AG04450 (cell line): ENCODE measurements around the gene VSX2. TPM values are rescaled to one million over a fixed set of nuclear protein-coding genes. Genes with fewer than 3 reads are reported as not detected.

ENCODE experiments used
- CTCF ChIA-PET: fragments of 300-600, 350-600 bp; formaldehyde crosslinking; extraction: SDS; loops from one replicate; lab custom pipeline; 2022; ENCODE audit warnings: antibody characterized with exemption, inconsistent platforms; lab: Charles Lee
- POLR2A ChIA-PET: fragments of 350-600 bp; formaldehyde crosslinking; extraction: SDS; loops from one replicate; lab custom pipeline; 2021; ENCODE audit warnings: antibody characterized with exemption, inconsistent platforms; lab: Yijun Ruan, JAX
- DNase-seq: peaks from one replicate; pipeline ENCODE4 v3.0.0-alpha.2; 2011; ENCODE audit warnings: low read depth, low spot score
- H3K27ac ChIP-seq: one replicate; pipeline ENCODE4 v1.5.1; 2012; ENCODE audit warnings: low read depth, low read length, control low read depth
- H3K27me3 ChIP-seq: one replicate; pipeline ENCODE4 v1.6.0; 2012; ENCODE audit warnings: low read length; ENCODE audit not compliant: control insufficient read depth, insufficient read depth
- H3K4me3 ChIP-seq: 2 replicates; pipeline ENCODE4 v1.5.1; 2011; ENCODE audit warnings: mild to moderate bottlenecking, low read depth, low read length, control low read depth
- H3K9me3 ChIP-seq: 2 replicates; pipeline ENCODE4 v1.5.1; 2012; ENCODE audit warnings: low read length; ENCODE audit not compliant: control insufficient read depth, insufficient read depth
- polyA plus RNA-seq: library from polyadenylated mRNA; depleted of rRNA; stranded (reverse); fragments of >200 nt; gene quantifications from 2 replicates; pipeline ENCODE4 v1.2.3, GENCODE V29; 2011
- TF ChIP-seq, protein P1 (sequence below): IDR thresholded peaks from 2 replicates; pipeline ENCODE4 v1.5.1; 2011; ENCODE audit warnings: low read depth, low read length, control low read depth, inconsistent platforms

The VSX2 gene
- polyA plus RNA-seq, 1 experiment: not detected

DNA sequence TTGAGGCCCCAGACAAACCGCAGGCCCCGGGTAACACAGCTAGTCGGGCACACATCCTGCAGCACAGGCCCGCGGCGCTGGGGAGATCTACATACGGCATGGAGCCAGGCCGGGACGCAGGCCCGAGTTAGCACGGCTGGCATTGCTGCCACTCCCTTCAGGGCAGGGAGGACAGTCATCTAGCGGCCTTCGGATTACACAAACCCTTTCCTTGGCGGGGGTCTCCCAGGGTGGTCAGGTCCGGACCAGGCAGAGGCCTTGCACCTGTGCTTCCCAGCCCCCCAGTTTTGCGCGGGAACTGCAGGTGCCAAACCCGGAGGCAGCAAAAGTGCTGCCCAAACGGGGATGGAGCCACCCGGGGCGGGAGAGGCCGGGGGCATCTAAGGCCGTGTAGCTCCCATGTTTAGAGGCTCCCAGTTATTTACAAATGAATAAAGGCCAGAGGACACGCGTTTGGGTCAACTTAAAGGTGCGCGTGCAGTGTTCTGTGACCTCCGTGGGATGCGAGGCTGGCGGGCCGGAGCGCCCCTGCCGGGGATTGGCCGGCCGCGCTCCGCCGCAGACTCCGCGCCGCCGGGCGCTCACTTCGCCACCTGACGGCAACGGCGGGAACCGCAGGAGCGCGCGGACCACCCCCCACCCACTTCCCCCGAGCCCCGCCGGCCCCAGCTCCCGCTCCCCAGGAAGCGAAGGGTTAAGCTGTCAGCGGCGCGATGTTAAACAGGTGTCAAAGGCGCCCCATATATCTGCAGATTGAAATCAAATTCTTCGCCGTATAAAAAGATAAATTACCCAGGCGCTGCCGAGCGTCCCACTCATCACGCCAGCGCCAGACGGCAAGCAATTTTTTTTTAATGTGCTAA lies 18.1 kb downstream of the VSX2 start:
- Histone ChIP-seq H3K9me3 (no peaks in the 10 kb centered on the region; the same call in 1 of the 2 replicates), H3K27ac (no peak overlapping the region), H3K4me3 (peak overlapping the region; percentile 57), H3K27me3 (peaks cover 55% of the 10 kb centered on the region)
- ChIA-PET POLR2A (no interaction called here), CTCF (interaction anchor here (0.5 to 3.7 kb wide), 47 partner anchors 7 to 1112 kb away, joined by 3 to 34 read pairs (median 4); no protein-coding TSS in a partner anchor)
- TF ChIP-seq, protein P1, sequence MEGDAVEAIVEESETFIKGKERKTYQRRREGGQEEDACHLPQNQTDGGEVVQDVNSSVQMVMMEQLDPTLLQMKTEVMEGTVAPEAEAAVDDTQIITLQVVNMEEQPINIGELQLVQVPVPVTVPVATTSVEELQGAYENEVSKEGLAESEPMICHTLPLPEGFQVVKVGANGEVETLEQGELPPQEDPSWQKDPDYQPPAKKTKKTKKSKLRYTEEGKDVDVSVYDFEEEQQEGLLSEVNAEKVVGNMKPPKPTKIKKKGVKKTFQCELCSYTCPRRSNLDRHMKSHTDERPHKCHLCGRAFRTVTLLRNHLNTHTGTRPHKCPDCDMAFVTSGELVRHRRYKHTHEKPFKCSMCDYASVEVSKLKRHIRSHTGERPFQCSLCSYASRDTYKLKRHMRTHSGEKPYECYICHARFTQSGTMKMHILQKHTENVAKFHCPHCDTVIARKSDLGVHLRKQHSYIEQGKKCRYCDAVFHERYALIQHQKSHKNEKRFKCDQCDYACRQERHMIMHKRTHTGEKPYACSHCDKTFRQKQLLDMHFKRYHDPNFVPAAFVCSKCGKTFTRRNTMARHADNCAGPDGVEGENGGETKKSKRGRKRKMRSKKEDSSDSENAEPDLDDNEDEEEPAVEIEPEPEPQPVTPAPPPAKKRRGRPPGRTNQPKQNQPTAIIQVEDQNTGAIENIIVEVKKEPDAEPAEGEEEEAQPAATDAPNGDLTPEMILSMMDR: peak; percentile 68
- no peak for DNase-seq

DNA sequence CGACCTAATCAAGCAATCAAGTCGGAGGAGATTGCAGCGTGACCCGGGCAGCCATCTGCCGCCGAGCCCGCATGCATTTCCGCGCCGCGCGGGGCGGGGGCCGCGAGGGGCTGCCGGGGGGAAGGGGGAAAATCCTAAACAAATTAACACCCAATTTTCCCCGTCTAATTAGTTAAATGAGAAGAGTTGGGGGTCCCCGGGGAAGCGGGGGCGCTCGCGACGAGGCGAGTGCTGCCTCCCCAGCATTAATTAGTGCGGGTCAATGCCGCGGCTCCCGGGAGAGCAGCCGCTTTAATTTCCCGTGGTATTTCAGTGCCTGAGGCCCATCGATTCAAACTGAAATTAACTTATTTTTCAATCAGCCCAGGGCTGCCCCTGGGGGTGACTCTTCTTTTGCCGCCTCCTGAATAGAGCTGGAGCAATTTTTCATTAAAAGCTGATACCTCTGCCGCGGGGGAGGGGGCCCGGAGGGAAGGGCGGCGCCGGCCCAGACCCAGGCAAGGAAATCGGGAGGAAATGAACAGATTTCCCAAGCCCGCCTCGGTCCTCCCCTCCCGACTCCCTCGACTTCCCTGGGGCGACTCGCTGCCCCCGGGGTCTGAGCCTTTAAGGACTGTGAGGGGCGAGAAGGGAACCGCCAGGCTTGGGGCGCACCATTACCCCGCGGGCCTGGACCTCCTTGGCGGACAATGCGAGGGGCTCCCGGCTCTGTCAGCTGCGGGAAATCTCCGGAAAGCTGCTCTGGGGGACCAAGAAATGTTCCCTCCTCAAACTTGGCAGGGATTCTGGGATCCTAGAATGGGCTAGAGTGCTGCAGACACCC lies 18.9 kb downstream of the VSX2 start:
- H3K9me3 ChIP-seq: no peaks in the 10 kb centered on the region; the same call in 1 of the 2 replicates
- peaks cover 52% of the 10 kb centered on the region for H3K27me3 ChIP-seq
- H3K4me3 ChIP-seq: peak overlapping the region; percentile 57
- DNase-seq: no peak
- POLR2A ChIA-PET: no interaction called here
- TF ChIP-seq, protein P1: no peak
- no peak overlapping the region for H3K27ac ChIP-seq
- CTCF ChIA-PET: interaction anchor here (0.6 to 3.7 kb wide), 37 partner anchors 8 to 1113 kb away, joined by 3 to 34 read pairs (median 4); no protein-coding TSS in a partner anchor

DNA sequence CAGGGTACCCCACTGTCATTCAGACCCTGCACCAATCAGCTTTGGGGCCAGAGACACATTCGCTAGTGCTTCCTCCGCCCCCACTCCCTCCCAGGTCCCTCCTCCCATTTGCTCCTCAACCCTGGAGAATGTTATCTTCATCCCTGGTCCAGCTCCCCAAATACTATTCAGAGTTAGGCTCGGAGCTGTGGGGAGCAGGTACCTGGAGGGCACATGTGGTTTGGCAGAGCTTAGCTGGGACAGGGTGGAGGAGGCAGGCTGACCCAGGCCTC lies 19.5 kb downstream of the VSX2 start:
- TF ChIP-seq, protein P1: no peak
- H3K27me3 ChIP-seq: peaks cover 47% of the 10 kb centered on the region
- H3K4me3 ChIP-seq: no peak overlapping the region
- ChIA-PET CTCF (interaction anchor here (0.6 to 3.7 kb wide), 11 partner anchors 8 to 147 kb away, joined by 3 to 34 read pairs (median 6); no protein-coding TSS in a partner anchor), POLR2A (no interaction called here)
- H3K27ac ChIP-seq: no peak overlapping the region
- no peaks in the 10 kb centered on the region; the same call in 1 of the 2 replicates for H3K9me3 ChIP-seq
- no peak for DNase-seq

DNA sequence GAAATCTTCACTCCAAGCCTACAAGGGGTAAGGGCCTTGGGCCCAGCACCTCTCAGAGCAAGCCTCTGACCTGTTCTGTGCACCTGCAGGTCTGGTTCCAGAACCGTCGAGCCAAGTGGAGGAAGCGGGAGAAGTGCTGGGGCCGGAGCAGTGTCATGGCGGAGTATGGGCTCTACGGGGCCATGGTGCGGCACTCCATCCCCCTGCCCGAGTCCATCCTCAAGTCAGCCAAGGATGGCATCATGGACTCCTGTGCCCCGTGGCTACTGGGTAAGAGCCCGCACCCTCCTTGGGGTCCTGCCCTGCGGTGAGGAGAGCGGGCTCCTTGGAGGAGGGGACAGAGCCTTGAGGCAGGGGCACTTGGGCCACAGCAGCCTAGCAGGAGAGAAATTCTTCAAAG lies 20.3 kb downstream of the VSX2 start:
- Histone ChIP-seq H3K27me3 (peaks cover 46% of the 10 kb centered on the region), H3K9me3 (no peaks in the 10 kb centered on the region; the same call in 1 of the 2 replicates), H3K27ac (no peak overlapping the region), H3K4me3 (no peak overlapping the region)
- DNase-seq: no peak
- ChIA-PET CTCF (interaction anchor here (3.0 kb wide), 1 partner anchor 10 kb away, joined by 34 read pairs; no protein-coding TSS in a partner anchor), POLR2A (no interaction called here)
- TF ChIP-seq, protein P1: no peak
